Endodermal cell (in vitro differentiated cells): ENCODE measurements around the gene ORM1. TPM values are rescaled to one million over a fixed set of nuclear protein-coding genes. Genes with fewer than 3 reads are reported as not detected.

Source experiments
- DNase-seq: peaks from one replicate; pipeline ENCODE4 v3.0.0-alpha.2; 2017
- H3K27ac ChIP-seq: 2 replicates; pipeline ENCODE4 v1.5.1; 2013; ENCODE audit warnings: mild to moderate bottlenecking, low read depth, low read length, moderate library complexity
- H3K27me3 ChIP-seq: 2 replicates; pipeline ENCODE4 v1.6.1; 2013; ENCODE audit warnings: mild to moderate bottlenecking, low read length, moderate library complexity; ENCODE audit not compliant: insufficient read depth, control insufficient read depth, poor library complexity, severe bottlenecking
- H3K36me3 ChIP-seq: 2 replicates; pipeline ENCODE4 v1.7.0; 2013; ENCODE audit warnings: mild to moderate bottlenecking, low read length, moderate library complexity; ENCODE audit not compliant: control insufficient read depth, insufficient read depth
- H3K4me1 ChIP-seq: one replicate; pipeline ENCODE4 v1.7.0; 2013; ENCODE audit warnings: low read length; ENCODE audit not compliant: control insufficient read depth, insufficient read depth
- H3K4me3 ChIP-seq: 2 replicates; pipeline ENCODE4 v1.5.1; 2013; ENCODE audit warnings: mild to moderate bottlenecking, low read length, moderate library complexity
- H3K9ac ChIP-seq: 2 replicates; pipeline ENCODE4 v1.6.1; 2013; ENCODE audit warnings: mild to moderate bottlenecking, low read length, moderate library complexity; ENCODE audit not compliant: poor library complexity, severe bottlenecking; ENCODE audit errors: extremely low read depth
- H3K9me3 ChIP-seq: 2 replicates; pipeline ENCODE4 v1.6.1; 2013; ENCODE audit warnings: mild to moderate bottlenecking, low read length, moderate library complexity; ENCODE audit not compliant: control insufficient read depth
- H3K27ac Mint-ChIP-seq: 2 replicates; pipeline ENCODE4 v1.8.0; 2020; ENCODE audit warnings: mixed read lengths
- H3K27me3 Mint-ChIP-seq: 2 replicates; pipeline ENCODE4 v1.8.0; 2021; ENCODE audit warnings: mild to moderate bottlenecking, mixed read lengths; ENCODE audit not compliant: insufficient read depth
- H3K36me3 Mint-ChIP-seq: 2 replicates; pipeline ENCODE4 v1.8.0; 2020; ENCODE audit warnings: low read depth, mixed read lengths
- H3K4me1 Mint-ChIP-seq: 2 replicates; pipeline ENCODE4 v1.8.0; 2020; ENCODE audit warnings: mixed read lengths
- H3K4me3 Mint-ChIP-seq: 2 replicates; pipeline ENCODE4 v1.8.0; 2020; ENCODE audit warnings: mild to moderate bottlenecking, moderate library complexity, mixed read lengths
- H3K9me3 Mint-ChIP-seq: 2 replicates; pipeline ENCODE4 v1.8.0; 2020; ENCODE audit warnings: mild to moderate bottlenecking, mixed read lengths
- CTCF ChIP-seq: fragments of 200-600 bp; sonication (generic); conservative IDR thresholded peaks from 2 replicates; pipeline ENCODE4 v1.5.0; 2021; ENCODE audit warnings: antibody characterized with exemption, mild to moderate bottlenecking
- WGBS, 2 experiments: methylation state at CpG; one replicate each; pipeline versions ENCODE4 v1.1.5 to v1.1.7; 2013; ENCODE audit warnings: missing lambda C conversion rate in 2 of 2, mixed read lengths in 1 of 2; ENCODE audit not compliant: insufficient coverage in 1 of 2, insufficient read length in 1 of 2; 5-methylcytosine and 5-hydroxymethylcytosine counted together
- total RNA-seq, 2 donors: library from RNA; stranded (reverse); fragmentation: NEBNext Ultra II Directional in 1 of 2; extraction: Animal tissue kit (Norgen Biotek cat#: 25700) in 1 of 2; gene quantifications; 2 replicates in 1 of 2; 3 replicates in 1 of 2; pipeline ENCODE4 v1.2.1, GENCODE V29; 2021

The ORM1 gene
- total RNA-seq, 2 donors from 2014 or later = 0.59 TPM; not detected in 1

DNA sequence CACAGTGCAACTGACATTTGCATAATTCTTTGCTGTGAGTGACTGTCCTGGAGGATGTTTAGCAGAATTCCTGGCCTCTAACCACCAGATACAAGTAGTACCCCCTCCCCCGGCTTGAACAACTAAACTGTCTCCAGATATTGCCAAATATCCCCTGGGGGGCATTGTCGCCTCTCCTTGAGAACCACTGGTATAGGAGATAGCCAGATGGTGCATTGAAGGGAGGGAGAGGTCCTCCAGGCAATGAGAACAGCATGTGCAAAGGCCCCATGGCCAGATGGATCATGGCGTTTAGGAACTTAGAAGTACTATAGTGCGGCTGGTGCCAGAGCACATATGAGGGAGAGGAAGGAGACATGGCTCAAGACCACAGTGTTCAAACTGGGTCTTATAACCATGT, 18.9 kb upstream of the ORM1 start:
- H3K4me1 Mint-ChIP-seq = no peaks in the 10 kb centered on the region
- Histone ChIP-seq H3K9ac (no peak overlapping the region), H3K4me1 (no peaks in the 10 kb centered on the region), H3K36me3 (peaks cover 53% of the 10 kb centered on the region), H3K4me3 (no peak overlapping the region), H3K9me3 (no peaks in the 10 kb centered on the region), H3K27me3 (no peaks in the 10 kb centered on the region), H3K27ac (no peak overlapping the region)
- H3K9me3 Mint-ChIP-seq = no peaks in the 10 kb centered on the region
- H3K27me3 Mint-ChIP-seq = no peaks in the 10 kb centered on the region
- no peak overlapping the region for H3K4me3 Mint-ChIP-seq
- no peak for TF ChIP-seq CTCF
- H3K36me3 Mint-ChIP-seq = peaks cover 23% of the 10 kb centered on the region
- H3K27ac Mint-ChIP-seq = no peak overlapping the region
- 90 to 100% methylated on average over 1 to 4 of the region's 4 CpGs for WGBS, 2 experiments
- DNase-seq = no peak

DNA sequence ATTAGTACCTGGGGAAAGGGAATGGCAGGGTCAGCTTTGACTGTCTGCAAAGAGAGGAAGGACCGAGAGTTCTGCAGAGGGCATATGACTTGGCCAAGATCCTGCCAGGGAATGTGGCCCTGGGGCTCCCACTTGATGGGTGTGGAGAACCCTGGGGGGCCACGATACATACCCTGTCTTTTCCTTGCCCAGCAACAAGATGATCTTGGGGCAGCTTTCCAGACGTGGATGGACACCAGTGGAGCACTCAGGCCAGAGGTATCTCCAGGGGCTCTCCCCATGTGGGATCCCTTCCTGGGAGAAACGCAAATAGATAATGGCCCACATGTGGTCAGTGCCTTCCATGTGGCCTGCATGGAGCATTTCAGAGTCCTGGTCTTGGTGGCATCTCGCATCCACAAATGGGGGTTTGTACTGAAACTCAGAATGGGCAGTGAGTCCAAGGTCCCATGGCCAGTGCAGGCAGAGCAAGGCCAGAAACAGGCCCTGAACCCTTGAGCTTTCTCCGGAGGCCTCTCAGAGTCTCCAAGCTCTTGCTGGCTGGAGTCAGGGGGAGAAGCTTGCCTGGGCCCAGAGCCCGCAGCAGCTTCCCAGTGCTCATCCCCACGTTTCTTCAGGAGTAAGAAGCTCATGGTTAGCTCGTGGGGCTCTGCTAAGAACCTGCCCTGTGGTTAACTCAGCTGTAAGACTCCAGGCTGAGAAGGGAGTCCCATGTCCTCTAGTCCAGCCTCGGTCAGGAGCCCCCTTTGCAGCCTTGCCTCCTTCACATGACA, 18.3 kb upstream of the ORM1 start:
- Mint-ChIP-seq H3K36me3 (peaks cover 16% of the 10 kb centered on the region), H3K27ac (no peak overlapping the region), H3K4me3 (no peak overlapping the region), H3K9me3 (no peaks in the 10 kb centered on the region), H3K4me1 (no peaks in the 10 kb centered on the region), H3K27me3 (no peaks in the 10 kb centered on the region)
- H3K27me3 ChIP-seq = no peaks in the 10 kb centered on the region
- no peaks in the 10 kb centered on the region for H3K4me1 ChIP-seq
- WGBS, 2 experiments = 91 to 94% methylated on average over 8 to 10 of the region's 10 CpGs
- peak; percentile 31 for DNase-seq
- no peak for TF ChIP-seq CTCF
- H3K27ac ChIP-seq = no peak overlapping the region
- no peak overlapping the region for H3K4me3 ChIP-seq
- no peak overlapping the region for H3K9ac ChIP-seq
- no peaks in the 10 kb centered on the region for H3K9me3 ChIP-seq
- H3K36me3 ChIP-seq = peaks cover 51% of the 10 kb centered on the region

GRCh38 chr9:114307899-114308267, 15.0 kb upstream of the ORM1 start:
- no peak for TF ChIP-seq CTCF
- DNase-seq = no peak
- H3K4me3 Mint-ChIP-seq = no peak overlapping the region
- Histone ChIP-seq H3K9ac (no peak overlapping the region), H3K36me3 (peaks cover 56% of the 10 kb centered on the region), H3K4me1 (no peaks in the 10 kb centered on the region), H3K4me3 (no peak overlapping the region), H3K27ac (no peak overlapping the region), H3K27me3 (no peaks in the 10 kb centered on the region), H3K9me3 (no peaks in the 10 kb centered on the region)
- no peaks in the 10 kb centered on the region for H3K9me3 Mint-ChIP-seq
- no peaks in the 10 kb centered on the region for H3K4me1 Mint-ChIP-seq
- peaks cover 22% of the 10 kb centered on the region for H3K36me3 Mint-ChIP-seq
- 95 to 100% methylated on average over 6 of the region's 6 CpGs for WGBS, 2 experiments
- H3K27me3 Mint-ChIP-seq = no peaks in the 10 kb centered on the region
- H3K27ac Mint-ChIP-seq = no peak overlapping the region
